Mesothelial cell of epicardium (in vitro differentiated cells): Measurements from ENCODE around the gene SCUBE1. TPM values are rescaled to one million over a fixed set of nuclear protein-coding genes. Genes with fewer than 3 reads are reported as not detected.

Experiments used
- DNase-seq, 2 experiments: peaks; one replicate each; pipeline ENCODE4 v3.0.0; 2021; ENCODE audit warnings: low spot score in 2 of 2; ENCODE audit not compliant: unreplicated experiment in 2 of 2
- H3K27ac Mint-ChIP-seq: 2 replicates; pipeline ENCODE4 v1.8.0; 2021; ENCODE audit warnings: mixed read lengths
- H3K27me3 Mint-ChIP-seq: 2 replicates; pipeline ENCODE4 v1.8.0; 2021; ENCODE audit warnings: low read depth, mixed read lengths
- H3K36me3 Mint-ChIP-seq: 2 replicates; pipeline ENCODE4 v1.8.0; 2021; ENCODE audit warnings: mixed read lengths
- H3K4me1 Mint-ChIP-seq: 2 replicates; pipeline ENCODE4 v1.8.0; 2021; ENCODE audit warnings: mixed read lengths
- H3K4me3 Mint-ChIP-seq: 2 replicates; pipeline ENCODE4 v1.8.0; 2021; ENCODE audit warnings: mild to moderate bottlenecking, moderate library complexity, mixed read lengths
- H3K9me3 Mint-ChIP-seq: 2 replicates; pipeline ENCODE4 v1.8.0; 2021; ENCODE audit warnings: mixed read lengths
- total RNA-seq: library from RNA; stranded (reverse); gene quantifications from 3 replicates; pipeline ENCODE4 v1.2.1, GENCODE V29; 2021
- TF ChIP-seq, protein P1 (sequence below): fragments of 200-600 bp; sonication (generic); IDR thresholded peaks from one replicate; pipeline ENCODE4 v1.5.0; 2021; ENCODE audit warnings: antibody characterized with exemption; ENCODE audit not compliant: unreplicated experiment

SCUBE1 gene
- total RNA-seq, 1 donor from 2014 or later, result 19.3 TPM

DNA sequence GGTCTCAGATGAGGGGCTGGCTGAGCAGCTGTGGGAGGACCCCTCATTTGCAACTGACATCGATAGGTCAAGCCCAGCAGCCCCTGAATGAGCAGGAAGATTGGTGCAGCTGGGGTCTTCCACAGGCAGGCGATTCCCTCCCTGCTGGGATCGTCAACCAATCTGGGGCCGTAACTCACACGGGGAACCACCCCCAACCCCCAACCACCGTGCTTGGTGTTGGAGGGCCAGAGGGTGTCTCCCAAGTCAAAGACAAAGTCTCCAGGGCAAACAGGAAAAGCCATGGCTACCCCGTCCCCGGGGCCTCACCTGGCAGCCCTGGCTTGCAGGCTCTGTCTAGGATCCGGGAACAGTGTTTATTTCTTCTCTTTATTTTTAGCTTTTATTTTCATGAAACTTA lies 26.9 kb upstream of the SCUBE1 start:
- DNase-seq, result no peak
- Mint-ChIP-seq H3K4me1 (peaks cover 3% of the 10 kb centered on the region), H3K27ac (no peak overlapping the region), H3K4me3 (no peak overlapping the region), H3K36me3 (no peaks in the 10 kb centered on the region), H3K27me3 (peaks cover 34% of the 10 kb centered on the region), H3K9me3 (peaks cover 8% of the 10 kb centered on the region)
- TF ChIP-seq, protein P1, sequence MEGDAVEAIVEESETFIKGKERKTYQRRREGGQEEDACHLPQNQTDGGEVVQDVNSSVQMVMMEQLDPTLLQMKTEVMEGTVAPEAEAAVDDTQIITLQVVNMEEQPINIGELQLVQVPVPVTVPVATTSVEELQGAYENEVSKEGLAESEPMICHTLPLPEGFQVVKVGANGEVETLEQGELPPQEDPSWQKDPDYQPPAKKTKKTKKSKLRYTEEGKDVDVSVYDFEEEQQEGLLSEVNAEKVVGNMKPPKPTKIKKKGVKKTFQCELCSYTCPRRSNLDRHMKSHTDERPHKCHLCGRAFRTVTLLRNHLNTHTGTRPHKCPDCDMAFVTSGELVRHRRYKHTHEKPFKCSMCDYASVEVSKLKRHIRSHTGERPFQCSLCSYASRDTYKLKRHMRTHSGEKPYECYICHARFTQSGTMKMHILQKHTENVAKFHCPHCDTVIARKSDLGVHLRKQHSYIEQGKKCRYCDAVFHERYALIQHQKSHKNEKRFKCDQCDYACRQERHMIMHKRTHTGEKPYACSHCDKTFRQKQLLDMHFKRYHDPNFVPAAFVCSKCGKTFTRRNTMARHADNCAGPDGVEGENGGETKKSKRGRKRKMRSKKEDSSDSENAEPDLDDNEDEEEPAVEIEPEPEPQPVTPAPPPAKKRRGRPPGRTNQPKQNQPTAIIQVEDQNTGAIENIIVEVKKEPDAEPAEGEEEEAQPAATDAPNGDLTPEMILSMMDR, result no peak

DNA sequence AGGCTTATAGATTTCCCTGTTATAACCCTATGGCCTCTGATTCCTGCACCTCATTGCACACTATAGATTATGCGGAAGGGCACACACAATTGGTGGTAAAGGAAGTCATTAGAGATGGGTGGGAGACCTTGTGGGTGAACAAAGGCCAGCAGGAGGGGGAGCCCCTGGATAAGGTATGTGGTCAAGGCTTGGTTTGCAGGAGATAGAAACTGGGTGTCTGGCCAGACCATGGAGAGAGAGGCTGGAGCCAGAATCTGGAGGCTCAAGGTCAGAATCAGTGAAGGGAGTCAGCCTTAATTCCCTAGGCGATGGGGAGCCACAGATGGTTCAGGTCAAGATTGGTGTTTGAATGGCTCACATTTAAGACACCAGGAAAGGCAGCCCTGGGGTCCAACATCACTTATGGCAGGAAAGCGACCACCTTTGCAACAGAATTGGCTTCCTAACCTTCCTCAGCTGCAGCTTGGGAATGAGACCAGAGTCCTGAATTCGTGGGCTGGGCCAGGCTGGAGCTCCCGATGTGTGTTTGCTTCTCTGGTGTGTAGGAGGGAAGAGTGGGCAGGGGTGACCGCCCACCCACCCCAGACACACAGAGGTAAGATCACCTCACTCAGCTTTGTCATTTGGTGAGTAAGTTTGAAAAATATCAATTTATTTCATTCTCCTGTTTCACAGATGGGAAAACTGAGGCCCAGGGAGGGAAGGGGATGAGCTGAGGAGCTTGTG lies 22.7 kb upstream of the SCUBE1 start:
- Mint-ChIP-seq H3K4me1 (peaks cover 3% of the 10 kb centered on the region), H3K27me3 (peaks cover 29% of the 10 kb centered on the region), H3K9me3 (no peaks in the 10 kb centered on the region), H3K4me3 (no peak overlapping the region), H3K27ac (no peak overlapping the region), H3K36me3 (no peaks in the 10 kb centered on the region)
- no peak for DNase-seq
- TF ChIP-seq, protein P1, result no peak

DNA sequence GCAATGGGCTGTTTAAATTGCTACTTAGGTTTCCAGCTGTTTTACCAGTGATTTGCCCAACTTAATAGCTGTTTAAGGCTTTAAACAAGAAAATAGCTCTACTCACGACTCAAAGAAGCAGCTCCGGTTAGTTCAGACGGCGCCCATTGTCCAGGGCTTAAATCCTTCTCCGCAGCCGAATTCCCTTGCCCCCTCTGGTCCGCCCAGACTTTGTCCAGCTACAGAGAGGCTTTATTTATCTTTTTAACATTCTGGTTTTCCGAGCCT lies 20.9 kb upstream of the SCUBE1 start:
- Mint-ChIP-seq H3K36me3 (no peaks in the 10 kb centered on the region), H3K9me3 (no peaks in the 10 kb centered on the region), H3K27ac (no peak overlapping the region), H3K4me1 (no peaks in the 10 kb centered on the region), H3K27me3 (peaks cover 23% of the 10 kb centered on the region), H3K4me3 (no peak overlapping the region)
- no peak for DNase-seq
- TF ChIP-seq, protein P1, result no peak

DNA sequence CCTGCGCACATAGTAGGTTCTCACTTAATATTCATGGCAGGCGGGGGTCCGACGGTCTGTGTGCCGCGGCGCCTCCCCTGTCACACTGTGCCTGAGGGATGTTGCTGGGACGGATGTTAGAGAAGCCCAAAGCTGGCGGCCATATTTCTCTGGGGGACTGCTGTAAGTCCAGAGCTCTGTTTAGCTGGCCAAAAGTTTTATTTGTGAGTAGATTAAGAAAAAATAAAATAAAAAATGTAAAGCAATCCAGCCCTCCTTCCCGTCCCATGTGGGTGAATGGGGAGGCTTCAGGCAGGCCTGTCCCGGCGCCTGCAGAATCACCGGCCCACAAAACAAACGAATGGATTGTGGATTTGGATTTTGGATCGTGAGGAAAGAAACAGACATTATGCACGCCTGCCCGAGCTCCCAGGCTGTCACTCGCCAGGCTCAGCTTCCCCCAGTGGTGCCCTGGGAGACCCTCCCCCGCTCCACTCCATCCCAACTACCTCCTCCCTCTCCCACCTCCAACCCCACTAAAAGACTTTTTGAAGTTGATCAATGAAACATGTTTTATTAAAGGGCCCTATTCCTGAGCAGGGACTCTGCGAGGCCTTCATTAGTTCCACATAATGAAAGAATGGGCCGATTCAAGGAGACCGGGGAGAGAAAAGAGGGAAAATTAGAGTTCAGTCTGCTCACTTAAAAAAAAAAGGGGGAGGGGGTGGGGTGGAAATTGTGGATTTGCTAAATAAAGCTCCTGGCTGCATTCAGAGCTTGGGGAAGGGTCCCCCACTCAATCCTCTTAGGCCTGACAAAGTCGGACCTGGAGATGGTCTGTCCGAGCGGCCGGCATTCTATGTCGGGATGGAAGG lies 20.4 kb upstream of the SCUBE1 start:
- Mint-ChIP-seq H3K4me3 (no peak overlapping the region), H3K4me1 (no peaks in the 10 kb centered on the region), H3K9me3 (no peaks in the 10 kb centered on the region), H3K27me3 (peaks cover 22% of the 10 kb centered on the region), H3K36me3 (no peaks in the 10 kb centered on the region), H3K27ac (no peak overlapping the region)
- no peak for DNase-seq
- TF ChIP-seq, protein P1, result no peak

DNA sequence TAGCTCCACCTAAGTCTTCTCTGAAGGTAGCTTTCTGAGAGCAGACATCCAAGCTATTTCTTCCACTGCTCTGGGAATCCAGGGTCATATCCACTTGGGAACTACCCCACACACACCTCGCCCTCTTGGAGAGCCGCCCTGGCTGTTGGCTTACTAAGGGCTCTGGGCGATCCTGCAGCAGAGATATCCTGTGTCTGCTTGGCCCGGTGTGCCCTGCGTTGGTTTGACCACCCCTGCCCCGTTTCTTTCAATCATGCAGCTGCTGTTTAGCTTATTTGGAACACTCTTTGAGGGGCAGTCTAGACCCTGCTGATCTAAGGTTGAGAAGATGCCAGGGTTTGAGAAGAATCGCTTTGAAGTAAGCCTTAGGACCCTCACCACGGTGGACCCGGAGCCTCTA lies 17.4 kb upstream of the SCUBE1 start:
- Mint-ChIP-seq H3K27ac (no peak overlapping the region), H3K36me3 (no peaks in the 10 kb centered on the region), H3K9me3 (no peaks in the 10 kb centered on the region), H3K27me3 (peaks cover 2% of the 10 kb centered on the region), H3K4me3 (no peak overlapping the region), H3K4me1 (peaks cover 5% of the 10 kb centered on the region)
- TF ChIP-seq, protein P1, result no peak
- no peak for DNase-seq
